Activated T-cell treated with anti-CD3 and anti-CD28 coated beads, Interleukin-2, amount 50 U/mL, for 4 hours (primary cell): ENCODE measurements around the gene SETBP1. TPM values are rescaled to one million over a fixed set of nuclear protein-coding genes. Genes with fewer than 3 reads are reported as not detected.

ENCODE experiments used
- ATAC-seq, 2 donors: fragments of 200-7000 bp; cut with Tn5 transposase; one replicate each; pipeline ENCODE4 v1.10.0; 2021
- DNase-seq: peaks from one replicate; pipeline ENCODE4 v3.0.0-alpha.2; 2020
- H3K27me3 Mint-ChIP-seq: one replicate; pipeline ENCODE4 v1.8.0; 2021; ENCODE audit warnings: low read depth, mixed read lengths
- H3K36me3 Mint-ChIP-seq: one replicate; pipeline ENCODE4 v1.8.0; 2022; ENCODE audit warnings: mixed read lengths; ENCODE audit not compliant: insufficient read depth
- H3K4me1 Mint-ChIP-seq: one replicate; pipeline ENCODE4 v1.8.0; 2021; ENCODE audit warnings: low read depth, mixed read lengths
- H3K4me3 Mint-ChIP-seq: one replicate; pipeline ENCODE4 v1.8.0; 2021; ENCODE audit warnings: mild to moderate bottlenecking, moderate library complexity, mixed read lengths
- H3K9me3 Mint-ChIP-seq: one replicate; pipeline ENCODE4 v1.8.0; 2021; ENCODE audit warnings: mixed read lengths
- total RNA-seq, 3 donors: library from RNA; stranded (reverse); gene quantifications; one replicate each; pipeline ENCODE4 v1.2.1, GENCODE V29; 2021

The SETBP1 gene
- total RNA-seq, 3 donors from 2014 or later = 6.2 to 9.2 (median 7.6) TPM

- H3K4me1 Mint-ChIP-seq = peaks cover 4% of the 10 kb centered on the region
- H3K36me3 Mint-ChIP-seq = no peaks in the 10 kb centered on the region
- ATAC-seq (no peak), DNase-seq (no peak)
- H3K4me3 Mint-ChIP-seq = no peak overlapping the region
- no peaks in the 10 kb centered on the region for H3K9me3 Mint-ChIP-seq
- no peaks in the 10 kb centered on the region for H3K27me3 Mint-ChIP-seq
Observed at GRCh38 chr18:44786257-44786656, 105.6 kb downstream of the SETBP1 start.

DNA sequence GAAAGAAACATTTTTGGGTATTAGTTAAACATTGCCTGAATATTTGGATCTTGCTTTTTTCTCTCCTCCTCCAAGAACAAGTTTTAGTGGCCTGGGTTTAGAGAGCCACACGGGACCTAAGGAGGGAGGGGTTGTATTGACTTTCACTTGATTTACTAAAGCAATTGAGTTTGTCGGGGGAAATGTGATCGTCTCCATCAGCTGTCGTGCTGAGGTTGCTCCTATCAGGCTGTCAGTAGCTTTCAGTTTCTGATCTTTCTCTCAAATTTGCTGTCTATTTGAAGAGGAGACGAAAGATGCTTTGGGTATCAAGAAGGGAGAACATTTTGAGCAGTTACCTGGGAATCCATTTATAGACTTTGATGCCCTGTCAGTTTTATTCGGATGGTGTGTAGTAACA, 106.0 kb downstream of the SETBP1 start:
- H3K9me3 Mint-ChIP-seq = no peaks in the 10 kb centered on the region
- peak overlapping the region; percentile 54 for H3K4me3 Mint-ChIP-seq
- H3K36me3 Mint-ChIP-seq = no peaks in the 10 kb centered on the region
- DNase-seq (no peak), ATAC-seq (no peak)
- no peaks in the 10 kb centered on the region for H3K27me3 Mint-ChIP-seq
- peaks cover 4% of the 10 kb centered on the region for H3K4me1 Mint-ChIP-seq

GRCh38 chr18:44788334-44788733, 107.6 kb downstream of the SETBP1 start:
- Mint-ChIP-seq H3K4me3 (no peak overlapping the region), H3K27me3 (no peaks in the 10 kb centered on the region), H3K4me1 (peaks cover 4% of the 10 kb centered on the region), H3K9me3 (no peaks in the 10 kb centered on the region), H3K36me3 (no peaks in the 10 kb centered on the region)
- DNase-seq (no peak), ATAC-seq (no peak)

GRCh38 chr18:44789710-44790109, 109.0 kb downstream of the SETBP1 start:
- H3K9me3 Mint-ChIP-seq = no peaks in the 10 kb centered on the region
- no peak for ATAC-seq
- no peaks in the 10 kb centered on the region for H3K36me3 Mint-ChIP-seq
- H3K4me3 Mint-ChIP-seq = no peak overlapping the region
- peaks cover 5% of the 10 kb centered on the region for H3K4me1 Mint-ChIP-seq
- no peaks in the 10 kb centered on the region for H3K27me3 Mint-ChIP-seq
- no peak for DNase-seq

DNA sequence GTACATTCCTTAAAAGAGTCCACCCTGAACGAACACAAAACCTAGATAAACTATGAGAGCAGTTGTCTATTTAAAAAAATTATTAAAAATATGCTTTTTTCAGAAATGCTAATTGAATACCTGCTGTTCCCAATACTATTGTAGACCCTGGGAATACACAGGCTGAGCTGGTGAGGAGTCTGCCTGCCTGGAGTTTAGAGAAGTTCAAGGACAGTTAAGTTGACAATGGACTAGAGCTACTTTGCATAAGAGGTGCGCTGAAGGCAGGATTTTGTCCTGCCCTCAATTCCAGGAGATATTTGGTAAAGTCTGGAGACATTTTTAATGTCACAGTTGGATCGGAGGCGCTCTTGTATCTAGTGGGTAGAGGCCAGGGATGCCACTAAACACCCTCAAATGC, 110.2 kb downstream of the SETBP1 start:
- Mint-ChIP-seq H3K36me3 (no peaks in the 10 kb centered on the region), H3K4me3 (no peak overlapping the region), H3K27me3 (no peaks in the 10 kb centered on the region), H3K9me3 (no peaks in the 10 kb centered on the region), H3K4me1 (peaks cover 11% of the 10 kb centered on the region)
- DNase-seq (no peak), ATAC-seq (no peak)

DNA sequence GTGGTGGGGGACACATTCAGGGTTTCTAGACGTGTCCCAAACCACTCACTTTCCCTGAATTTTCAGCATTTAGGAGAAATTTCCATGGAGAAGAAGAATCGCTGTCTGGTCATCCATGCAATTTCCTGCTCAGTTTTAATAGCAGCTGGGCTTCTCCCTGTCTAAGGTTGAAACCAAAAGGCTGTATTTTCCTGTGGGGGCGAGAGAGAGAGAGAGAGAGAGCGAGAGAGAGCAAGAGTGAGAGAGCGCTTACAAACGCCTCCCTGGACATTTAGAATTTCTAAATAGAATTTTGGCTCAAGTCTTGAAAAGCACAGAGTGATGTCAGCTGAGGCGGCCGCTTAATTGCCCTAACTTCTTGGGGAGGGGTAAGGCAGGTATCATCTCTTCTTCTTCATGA, 110.8 kb downstream of the SETBP1 start:
- Mint-ChIP-seq H3K27me3 (no peaks in the 10 kb centered on the region), H3K36me3 (no peaks in the 10 kb centered on the region), H3K4me3 (no peak overlapping the region), H3K4me1 (peaks cover 12% of the 10 kb centered on the region), H3K9me3 (no peaks in the 10 kb centered on the region)
- DNase-seq = no peak
- no peak for ATAC-seq

- Mint-ChIP-seq H3K4me1 (peaks cover 8% of the 10 kb centered on the region), H3K9me3 (no peaks in the 10 kb centered on the region), H3K27me3 (no peaks in the 10 kb centered on the region), H3K4me3 (no peak overlapping the region), H3K36me3 (no peaks in the 10 kb centered on the region)
- no peak for ATAC-seq
- no peak for DNase-seq
Observed at GRCh38 chr18:44792456-44793061, 111.9 kb downstream of the SETBP1 start.

GRCh38 chr18:44793194-44793593, 112.5 kb downstream of the SETBP1 start:
- Mint-ChIP-seq H3K9me3 (no peaks in the 10 kb centered on the region), H3K4me3 (no peak overlapping the region), H3K27me3 (no peaks in the 10 kb centered on the region), H3K36me3 (no peaks in the 10 kb centered on the region), H3K4me1 (peaks cover 11% of the 10 kb centered on the region)
- DNase-seq (no peak), ATAC-seq (no peak)

- no peaks in the 10 kb centered on the region for H3K36me3 Mint-ChIP-seq
Observed at GRCh38 chr18:44793685-44794084, 113.0 kb downstream of the SETBP1 start.

DNA sequence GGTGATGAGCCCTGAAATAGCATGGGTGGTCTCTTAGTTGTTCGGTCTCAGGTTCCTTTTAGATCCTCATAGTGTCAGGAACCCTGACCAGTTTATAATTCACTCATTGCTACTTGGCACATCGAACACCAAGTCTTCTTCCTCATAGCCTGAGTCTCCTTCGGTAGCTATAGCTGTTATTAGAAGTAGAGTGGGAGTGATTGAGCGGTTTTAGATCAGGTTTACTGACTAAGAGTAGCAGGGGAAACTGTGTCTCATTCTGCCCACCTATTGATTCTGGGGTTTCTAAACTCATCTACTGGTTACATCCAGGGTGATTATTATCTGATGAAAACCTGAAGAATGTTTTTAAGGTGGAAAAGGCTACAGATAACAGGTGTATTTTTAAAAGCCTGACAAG, 114.6 kb downstream of the SETBP1 start:
- no peak for DNase-seq
- no peak overlapping the region for H3K4me3 Mint-ChIP-seq
- H3K9me3 Mint-ChIP-seq = peaks cover 1% of the 10 kb centered on the region
- peaks cover 1% of the 10 kb centered on the region for H3K36me3 Mint-ChIP-seq
- peaks cover 30% of the 10 kb centered on the region for H3K4me1 Mint-ChIP-seq
- no peaks in the 10 kb centered on the region for H3K27me3 Mint-ChIP-seq
- peak; percentile 59 to 63 for ATAC-seq

More at GRCh38 chr18:44793685-44794084, 113.0 kb downstream of the SETBP1 start:
- no peak overlapping the region for H3K4me3 Mint-ChIP-seq
- ATAC-seq (no peak), DNase-seq (no peak)
- H3K9me3 Mint-ChIP-seq = no peaks in the 10 kb centered on the region
- H3K4me1 Mint-ChIP-seq = peaks cover 16% of the 10 kb centered on the region
- no peaks in the 10 kb centered on the region for H3K27me3 Mint-ChIP-seq

DNA sequence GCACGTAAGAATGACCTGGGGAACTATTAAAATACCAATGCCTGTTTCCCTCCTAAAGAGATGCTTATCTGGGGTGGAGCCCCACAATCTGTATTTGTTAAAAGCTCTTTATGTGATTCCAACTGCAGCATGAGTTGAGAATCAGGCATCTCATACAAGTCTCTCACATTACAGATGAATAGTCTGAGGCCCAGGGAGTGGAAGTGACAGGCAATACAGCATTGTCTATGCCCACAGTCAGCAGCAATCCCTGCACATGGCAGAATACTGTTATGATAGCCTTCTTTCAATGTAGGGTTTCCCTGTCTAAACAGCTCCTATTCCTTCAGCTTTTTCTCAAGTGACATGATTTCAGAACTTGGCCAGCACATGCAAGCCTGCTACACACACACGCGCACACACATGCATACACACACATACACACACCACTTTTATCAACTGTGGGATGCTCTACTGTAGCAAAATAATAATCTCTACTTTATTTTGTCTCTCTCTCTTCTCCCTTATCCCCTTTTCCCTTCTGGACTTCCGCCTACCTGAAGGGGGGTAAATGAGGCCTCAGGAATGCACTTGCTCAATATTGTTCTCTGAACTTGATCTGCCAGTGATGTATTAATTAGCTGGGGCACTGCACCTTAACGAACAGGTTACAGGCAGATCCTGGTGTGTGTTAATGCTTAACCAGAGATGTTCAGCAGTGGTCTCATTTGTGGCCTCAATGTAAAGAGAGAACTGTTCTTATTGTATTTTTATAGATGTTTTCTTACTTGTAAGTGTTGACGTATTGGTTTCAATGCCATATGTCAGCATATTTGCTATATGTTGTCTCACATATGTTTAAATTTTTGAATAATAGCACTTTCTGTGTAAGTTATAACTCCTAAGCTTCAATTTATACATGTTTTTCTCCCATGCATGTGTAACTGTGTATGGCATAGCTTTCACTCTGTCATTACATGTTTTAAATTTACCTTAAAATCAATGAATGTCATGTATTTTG, 116.0 kb downstream of the SETBP1 start:
- ATAC-seq (no peak), DNase-seq (no peak)
- Mint-ChIP-seq H3K9me3 (peaks cover 7% of the 10 kb centered on the region), H3K4me1 (peaks cover 34% of the 10 kb centered on the region), H3K4me3 (no peak overlapping the region), H3K27me3 (no peaks in the 10 kb centered on the region), H3K36me3 (peaks cover 2% of the 10 kb centered on the region)

GRCh38 chr18:44798433-44799048, 117.9 kb downstream of the SETBP1 start:
- peaks cover 2% of the 10 kb centered on the region for H3K36me3 Mint-ChIP-seq
- peaks cover 7% of the 10 kb centered on the region for H3K9me3 Mint-ChIP-seq
- no peaks in the 10 kb centered on the region for H3K27me3 Mint-ChIP-seq
- ATAC-seq (peak in 1 of 2 donors; percentile 18), DNase-seq (no peak)
- no peak overlapping the region for H3K4me3 Mint-ChIP-seq
- peaks cover 34% of the 10 kb centered on the region for H3K4me1 Mint-ChIP-seq

GRCh38 chr18:44799382-44799906, 118.8 kb downstream of the SETBP1 start:
- no peaks in the 10 kb centered on the region for H3K27me3 Mint-ChIP-seq
- DNase-seq = no peak
- peaks cover 2% of the 10 kb centered on the region for H3K36me3 Mint-ChIP-seq
- peaks cover 36% of the 10 kb centered on the region for H3K4me1 Mint-ChIP-seq
- H3K9me3 Mint-ChIP-seq = peaks cover 7% of the 10 kb centered on the region
- H3K4me3 Mint-ChIP-seq = no peak overlapping the region
- peak; percentile 46 to 70 for ATAC-seq

DNA sequence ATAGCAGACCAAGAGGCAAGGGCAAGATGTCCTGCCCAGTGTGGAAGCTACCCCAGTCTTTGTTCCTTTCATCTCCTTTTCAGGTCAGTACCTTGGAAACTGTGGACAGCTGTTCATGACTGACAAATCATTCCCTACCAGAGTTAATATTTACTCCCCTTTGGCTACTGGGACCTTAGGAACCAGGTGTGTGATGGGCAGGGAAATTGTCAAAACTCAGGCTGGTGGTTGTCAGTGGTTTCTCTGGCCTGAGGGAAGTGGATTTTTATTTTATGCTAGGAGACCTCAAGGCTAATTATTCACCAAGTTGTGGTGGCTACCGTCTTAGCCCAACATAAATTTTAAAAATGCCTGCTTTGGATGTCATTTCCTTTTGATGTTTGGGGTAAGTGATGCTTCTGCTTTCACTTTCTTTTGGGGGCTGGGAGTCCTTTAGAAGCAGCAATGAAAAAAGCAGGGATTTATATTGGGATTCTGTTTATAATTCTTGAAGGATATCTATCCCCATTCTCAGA, 119.3 kb downstream of the SETBP1 start:
- no peak overlapping the region for H3K4me3 Mint-ChIP-seq
- ATAC-seq = no peak

More for the DNA sequence above, 119.3 kb downstream of the SETBP1 start:
- Mint-ChIP-seq H3K36me3 (peaks cover 2% of the 10 kb centered on the region), H3K4me1 (peaks cover 35% of the 10 kb centered on the region), H3K9me3 (peaks cover 7% of the 10 kb centered on the region), H3K27me3 (no peaks in the 10 kb centered on the region)
- DNase-seq = no peak
